ENCODE data around the gene KAT2A. TPM values are rescaled to one million over a fixed set of nuclear protein-coding genes. Genes with fewer than 3 reads are reported as not detected.

KAT2A gene
- polyA plus RNA-seq (2011; rRNA removed), result 13.6 and 15.5 TPM in 2 replicates
- polyA minus RNA-seq (2011; rRNA and poly(A)+ RNA removed), result 7.5 and 12.1 TPM in 2 replicates

DNA sequence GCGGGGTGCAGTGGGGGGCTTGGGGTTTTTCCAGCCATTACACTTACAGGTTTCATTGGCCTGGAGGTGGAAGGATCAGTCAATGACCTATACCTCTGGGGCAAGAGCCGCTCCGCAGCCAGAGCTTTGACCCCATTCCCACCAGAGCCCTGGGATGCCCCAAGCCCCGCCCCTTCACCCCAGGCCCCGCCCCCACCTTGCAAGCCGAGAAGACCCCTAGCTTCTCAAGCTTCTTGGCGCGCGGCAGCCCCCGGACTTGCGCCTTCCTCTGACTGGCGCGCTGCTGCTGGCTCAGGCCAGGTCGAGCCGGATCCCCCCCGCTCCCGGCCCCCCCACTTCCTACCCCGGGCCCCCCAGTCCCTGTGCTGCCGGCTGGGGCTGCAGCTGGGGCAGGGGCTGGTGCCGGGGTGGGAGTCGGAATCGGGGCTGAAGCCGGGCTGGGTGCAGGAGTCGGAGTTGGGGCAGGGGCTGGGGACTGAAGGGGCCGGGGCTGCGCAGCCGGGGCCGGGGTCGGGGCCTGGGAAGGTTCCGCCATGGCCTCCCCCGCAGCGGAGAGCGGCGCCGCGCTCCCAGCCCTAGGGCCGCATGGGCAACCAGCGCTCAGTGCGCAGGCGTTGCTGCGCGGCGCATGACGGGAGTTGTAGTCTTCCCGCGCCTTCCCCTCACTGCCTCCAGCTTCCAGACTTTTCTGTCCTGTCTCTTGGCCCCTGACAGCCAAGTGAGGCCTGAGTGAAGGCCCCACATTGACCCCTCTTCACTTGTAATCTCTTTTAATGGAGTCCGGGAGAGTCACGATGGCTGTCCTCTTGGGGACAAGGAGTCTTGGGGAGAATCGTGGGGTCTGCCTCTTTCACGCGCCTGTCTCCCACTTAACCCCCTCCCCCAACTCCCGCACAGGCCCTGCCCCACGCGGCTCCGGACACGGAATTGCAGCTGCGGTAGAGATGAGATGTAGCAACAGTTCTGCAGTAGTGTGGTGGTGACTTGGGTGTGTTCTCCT, at the start of gene KAT2A:
KAT2A (minus strand) TSS at position 598 of the 1,000 bp plus-strand sequence; CDS start at position 535, 63 bp downstream.
- Histone ChIP-seq H3K27me3 (ENCODE audit: control insufficient read depth, insufficient read depth, low read length) (no peaks in the 10 kb centered on the region), H3K4me3 (ENCODE audit: low read depth, low read length) (peak within 1 kb of the TSS; percentile 61), H3K9me3 (ENCODE audit: control insufficient read depth, insufficient read depth, low read length) (no peaks in the 10 kb centered on the region; the same call in 1 of the 2 replicates), H3K27ac (ENCODE audit: low read depth, low read length) (no peak within 1 kb of the TSS)
- TF ChIP-seq, protein P1, sequence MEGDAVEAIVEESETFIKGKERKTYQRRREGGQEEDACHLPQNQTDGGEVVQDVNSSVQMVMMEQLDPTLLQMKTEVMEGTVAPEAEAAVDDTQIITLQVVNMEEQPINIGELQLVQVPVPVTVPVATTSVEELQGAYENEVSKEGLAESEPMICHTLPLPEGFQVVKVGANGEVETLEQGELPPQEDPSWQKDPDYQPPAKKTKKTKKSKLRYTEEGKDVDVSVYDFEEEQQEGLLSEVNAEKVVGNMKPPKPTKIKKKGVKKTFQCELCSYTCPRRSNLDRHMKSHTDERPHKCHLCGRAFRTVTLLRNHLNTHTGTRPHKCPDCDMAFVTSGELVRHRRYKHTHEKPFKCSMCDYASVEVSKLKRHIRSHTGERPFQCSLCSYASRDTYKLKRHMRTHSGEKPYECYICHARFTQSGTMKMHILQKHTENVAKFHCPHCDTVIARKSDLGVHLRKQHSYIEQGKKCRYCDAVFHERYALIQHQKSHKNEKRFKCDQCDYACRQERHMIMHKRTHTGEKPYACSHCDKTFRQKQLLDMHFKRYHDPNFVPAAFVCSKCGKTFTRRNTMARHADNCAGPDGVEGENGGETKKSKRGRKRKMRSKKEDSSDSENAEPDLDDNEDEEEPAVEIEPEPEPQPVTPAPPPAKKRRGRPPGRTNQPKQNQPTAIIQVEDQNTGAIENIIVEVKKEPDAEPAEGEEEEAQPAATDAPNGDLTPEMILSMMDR (IDR thresholded peaks at IDR 0.05; ENCODE audit: low read depth, low read length), result no peak
- ChIA-PET POLR2A (interaction anchor here (0.6 to 1.0 kb wide), 2 partner anchors 16 to 101 kb away, joined by 4 read pairs; partner anchors contain the start of gene NKIRAS2), CTCF (interaction anchor here (0.6 kb wide), 3 partner anchors 88 to 158 kb away, joined by 3 to 5 read pairs (median 4); partner anchors contain the start of gene NKIRAS2)
- DNase-seq (ENCODE audit: low read depth, low spot score), result no peak

DNA sequence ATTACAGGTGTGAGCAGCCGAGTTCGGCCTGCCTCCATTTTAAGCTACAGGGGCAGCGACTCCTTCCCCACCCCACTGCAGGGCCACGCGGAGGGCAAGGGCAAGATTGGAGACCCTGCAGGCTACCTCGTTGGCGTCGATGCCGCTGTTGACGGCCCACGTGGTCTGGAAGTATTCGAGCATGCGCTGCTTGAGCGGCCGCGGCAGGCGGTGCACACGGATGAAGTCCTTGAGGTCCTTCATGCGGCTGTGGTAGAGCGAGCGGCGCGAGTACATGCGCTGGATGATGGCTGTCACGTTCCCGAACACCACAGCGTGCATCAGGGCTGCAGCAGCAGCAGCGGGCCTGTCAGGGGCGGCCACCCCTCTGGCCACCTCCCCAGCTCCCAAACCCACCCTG, 48.2 kb upstream of the KAT2A start:
- Histone ChIP-seq H3K27me3 (ENCODE audit: control insufficient read depth, insufficient read depth, low read length) (peaks cover 23% of the 10 kb centered on the region), H3K4me3 (ENCODE audit: low read depth, low read length) (no peak overlapping the region), H3K9me3 (ENCODE audit: control insufficient read depth, insufficient read depth, low read length) (no peaks in the 10 kb centered on the region; the same call in 1 of the 2 replicates), H3K27ac (ENCODE audit: low read depth, low read length) (no peak overlapping the region)
- ChIA-PET CTCF (no interaction called here), POLR2A (no interaction called here)
- DNase-seq (ENCODE audit: low read depth, low spot score), result no peak
- TF ChIP-seq, protein P1 (IDR thresholded peaks at IDR 0.05; ENCODE audit: low read depth, low read length), result no peak

DNA sequence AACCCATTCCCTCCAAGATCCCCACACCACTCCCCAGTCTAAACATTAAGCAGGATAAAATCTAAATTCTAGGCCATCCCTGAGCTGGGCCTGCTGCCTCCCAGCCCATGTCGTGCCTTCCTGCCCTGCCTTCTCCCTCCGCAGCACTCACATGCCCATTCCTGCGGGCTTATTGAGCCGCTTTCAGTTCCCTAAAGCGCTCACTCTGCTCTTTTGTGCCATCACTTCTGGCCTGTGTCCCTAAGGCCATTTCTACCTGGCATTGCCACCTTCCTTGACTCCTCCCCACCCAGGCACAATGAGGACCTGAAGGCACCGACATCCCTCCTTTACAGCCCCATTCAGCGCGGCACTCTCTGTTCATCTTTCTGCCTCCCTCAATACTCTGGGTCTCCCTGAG, 46.6 kb upstream of the KAT2A start:
- H3K4me3 ChIP-seq (ENCODE audit: low read depth, low read length), result no peak overlapping the region
- H3K27ac ChIP-seq (ENCODE audit: low read depth, low read length), result no peak overlapping the region
- H3K9me3 ChIP-seq (ENCODE audit: control insufficient read depth, insufficient read depth, low read length), result no peaks in the 10 kb centered on the region; the same call in 1 of the 2 replicates
- peaks cover 15% of the 10 kb centered on the region for H3K27me3 ChIP-seq (ENCODE audit: control insufficient read depth, insufficient read depth, low read length)
- CTCF ChIA-PET, result no interaction called here
- TF ChIP-seq, protein P1 (IDR thresholded peaks at IDR 0.05; ENCODE audit: low read depth, low read length), result no peak
- DNase-seq (ENCODE audit: low read depth, low spot score), result no peak
- POLR2A ChIA-PET, result interaction anchor here (0.6 kb wide), 1 partner anchor 347 kb away, joined by 4 read pairs; no protein-coding TSS in a partner anchor

DNA sequence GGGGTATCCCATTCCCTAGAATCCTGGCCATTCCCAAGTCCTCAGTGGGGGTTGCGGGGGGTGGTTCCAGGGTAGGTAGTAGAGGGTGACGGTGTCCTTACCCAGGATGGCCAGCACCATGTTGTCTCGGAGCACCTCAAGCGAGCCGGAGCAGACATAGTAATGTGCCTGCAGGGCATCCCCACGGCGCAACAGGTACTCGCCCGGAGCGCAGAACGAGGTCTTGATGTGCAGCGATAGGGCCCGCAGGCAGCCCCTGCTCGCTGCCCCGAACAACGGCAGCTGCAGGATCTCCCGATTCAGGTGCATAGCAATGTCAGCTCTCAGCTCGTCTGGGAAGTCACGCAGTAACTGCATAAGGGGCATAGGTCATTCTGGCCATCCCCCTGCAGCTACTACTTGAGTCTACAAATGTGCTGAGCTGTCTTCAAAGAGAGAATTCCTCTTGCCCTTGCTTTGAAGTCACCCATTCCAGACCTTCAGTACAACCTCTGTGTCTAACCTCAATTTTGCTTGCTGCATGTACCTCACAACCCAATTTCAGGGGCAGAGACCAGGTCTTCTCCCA, 45.1 kb upstream of the KAT2A start:
- peaks cover 12% of the 10 kb centered on the region for H3K27me3 ChIP-seq (ENCODE audit: control insufficient read depth, insufficient read depth, low read length)
- no peak for DNase-seq (ENCODE audit: low read depth, low spot score)
- H3K27ac ChIP-seq (ENCODE audit: low read depth, low read length), result no peak overlapping the region
- TF ChIP-seq, protein P1 (IDR thresholded peaks at IDR 0.05; ENCODE audit: low read depth, low read length), result no peak
- H3K4me3 ChIP-seq (ENCODE audit: low read depth, low read length), result no peak overlapping the region
- no peaks in the 10 kb centered on the region; the same call in 1 of the 2 replicates for H3K9me3 ChIP-seq (ENCODE audit: control insufficient read depth, insufficient read depth, low read length)
- ChIA-PET POLR2A (no interaction called here), CTCF (no interaction called here)
